Astrocyte (in vitro differentiated cells and primary cell): ENCODE data around the gene FTO. TPM values are rescaled to one million over a fixed set of nuclear protein-coding genes. Genes with fewer than 3 reads are reported as not detected.

Source experiments
- DNase-seq: peaks from one replicate; pipeline ENCODE4 v3.0.0-alpha.2; 2010; ENCODE audit warnings: low read depth
- FAIRE-seq: peaks from 2 replicates; lab custom pipeline; 2011; peaks lifted over from hg19 to GRCh38; lab: Jason Lieb, UNC
- H2AFZ ChIP-seq: 2 replicates; pipeline ENCODE4 v1.6.0; 2012; ENCODE audit warnings: low read depth, low read length, inconsistent platforms
- H3K27ac ChIP-seq: 2 replicates; pipeline ENCODE4 v1.5.1; 2011; ENCODE audit warnings: low read depth, low read length, inconsistent platforms
- H3K27me3 ChIP-seq: 2 replicates; pipeline ENCODE4 v1.6.0; 2011; ENCODE audit warnings: low read length, inconsistent platforms; ENCODE audit not compliant: insufficient read depth
- H3K36me3 ChIP-seq: 2 replicates; pipeline ENCODE4 v1.5.1; 2011; ENCODE audit warnings: low read length, inconsistent platforms; ENCODE audit not compliant: insufficient read depth
- H3K4me1 ChIP-seq: 2 replicates; pipeline ENCODE4 v1.5.1; 2011; ENCODE audit warnings: low read length, inconsistent platforms; ENCODE audit not compliant: insufficient read depth
- H3K4me2 ChIP-seq: 2 replicates; pipeline ENCODE4 v1.6.0; 2012; ENCODE audit warnings: low read length, inconsistent platforms
- H3K4me3 ChIP-seq: 2 replicates; pipeline ENCODE4 v1.5.1; 2011; ENCODE audit warnings: low read depth, mild to moderate bottlenecking, low read length, inconsistent platforms; ENCODE audit not compliant: insufficient read depth
- H3K79me2 ChIP-seq: 2 replicates; pipeline ENCODE4 v1.6.0; 2012; ENCODE audit warnings: mild to moderate bottlenecking, low read length, inconsistent platforms; ENCODE audit not compliant: insufficient read depth
- H3K9ac ChIP-seq: 2 replicates; pipeline ENCODE4 v1.6.0; 2012; ENCODE audit warnings: mild to moderate bottlenecking, low read length, inconsistent platforms
- H3K9me3 ChIP-seq: 2 replicates; pipeline ENCODE4 v1.5.1; 2012; ENCODE audit warnings: low read depth, mild to moderate bottlenecking, low read length, inconsistent platforms; ENCODE audit not compliant: insufficient read depth
- H4K20me1 ChIP-seq: 2 replicates; pipeline ENCODE4 v1.6.0; 2012; ENCODE audit warnings: low read length, inconsistent platforms; ENCODE audit not compliant: insufficient read depth
- H3K27ac Mint-ChIP-seq: one replicate; pipeline ENCODE4 v1.8.0; 2021; ENCODE audit warnings: mild to moderate bottlenecking, mixed read lengths; ENCODE audit not compliant: unreplicated experiment
- H3K27me3 Mint-ChIP-seq: one replicate; pipeline ENCODE4 v1.8.0; 2021; ENCODE audit warnings: low read depth, mixed read lengths; ENCODE audit not compliant: unreplicated experiment
- H3K36me3 Mint-ChIP-seq: one replicate; pipeline ENCODE4 v1.8.0; 2021; ENCODE audit warnings: low read depth, mixed read lengths; ENCODE audit not compliant: unreplicated experiment
- H3K4me1 Mint-ChIP-seq: one replicate; pipeline ENCODE4 v1.8.0; 2021; ENCODE audit warnings: low read depth, mixed read lengths; ENCODE audit not compliant: unreplicated experiment
- H3K4me3 Mint-ChIP-seq: one replicate; pipeline ENCODE4 v1.8.0; 2021; ENCODE audit warnings: mild to moderate bottlenecking, moderate library complexity, mixed read lengths; ENCODE audit not compliant: unreplicated experiment
- H3K9me3 Mint-ChIP-seq: one replicate; pipeline ENCODE4 v1.8.0; 2021; ENCODE audit warnings: mild to moderate bottlenecking, mixed read lengths; ENCODE audit not compliant: unreplicated experiment
- EZH2 ChIP-seq: IDR thresholded peaks from 2 replicates; pipeline ENCODE4 v1.6.1; 2012; ENCODE audit warnings: mild to moderate bottlenecking, low read length, inconsistent platforms; ENCODE audit not compliant: insufficient read depth
- total RNA-seq: library from RNA; stranded (reverse); gene quantifications from 2 replicates; pipeline ENCODE4 v1.2.1, GENCODE V29; 2021
- TF ChIP-seq, protein P1 (sequence below): IDR thresholded peaks from 2 replicates; pipeline ENCODE4 v1.5.1; 2011; ENCODE audit warnings: low read depth, mild to moderate bottlenecking, inconsistent platforms, low read length, moderate library complexity; ENCODE audit not compliant: insufficient read depth

Gene FTO
- total RNA-seq, 1 donor from 2014 or later: 73.1 TPM

DNA sequence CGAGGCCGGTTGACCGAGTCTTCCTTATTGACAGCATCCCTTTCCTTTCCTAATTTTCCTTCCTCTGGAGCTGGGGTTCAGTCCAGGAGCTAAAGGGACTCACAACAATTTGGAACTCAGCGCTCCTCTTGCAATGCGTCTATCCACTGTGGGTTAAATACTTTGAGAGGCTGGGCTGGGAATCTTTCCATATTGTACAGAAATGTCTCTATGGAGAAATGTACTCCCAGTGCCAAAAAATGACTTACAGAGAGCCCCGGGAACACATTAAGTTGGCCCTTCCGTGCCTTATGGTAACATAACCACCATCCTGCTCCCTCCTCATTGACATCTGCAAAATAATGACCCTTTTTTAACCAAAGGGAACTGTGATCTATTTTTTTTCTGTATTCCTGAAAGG lies 192.8 kb downstream of the FTO start:
- Mint-ChIP-seq H3K36me3 (peaks cover 2% of the 10 kb centered on the region), H3K27me3 (no peaks in the 10 kb centered on the region), H3K9me3 (no peaks in the 10 kb centered on the region), H3K4me1 (peaks cover 23% of the 10 kb centered on the region), H3K27ac (no peak overlapping the region), H3K4me3 (no peak overlapping the region)
- H2AFZ ChIP-seq: no peak overlapping the region
- no peak overlapping the region for H3K4me3 ChIP-seq
- FAIRE-seq (no peak), DNase-seq (no peak)
- TF ChIP-seq, protein P1, sequence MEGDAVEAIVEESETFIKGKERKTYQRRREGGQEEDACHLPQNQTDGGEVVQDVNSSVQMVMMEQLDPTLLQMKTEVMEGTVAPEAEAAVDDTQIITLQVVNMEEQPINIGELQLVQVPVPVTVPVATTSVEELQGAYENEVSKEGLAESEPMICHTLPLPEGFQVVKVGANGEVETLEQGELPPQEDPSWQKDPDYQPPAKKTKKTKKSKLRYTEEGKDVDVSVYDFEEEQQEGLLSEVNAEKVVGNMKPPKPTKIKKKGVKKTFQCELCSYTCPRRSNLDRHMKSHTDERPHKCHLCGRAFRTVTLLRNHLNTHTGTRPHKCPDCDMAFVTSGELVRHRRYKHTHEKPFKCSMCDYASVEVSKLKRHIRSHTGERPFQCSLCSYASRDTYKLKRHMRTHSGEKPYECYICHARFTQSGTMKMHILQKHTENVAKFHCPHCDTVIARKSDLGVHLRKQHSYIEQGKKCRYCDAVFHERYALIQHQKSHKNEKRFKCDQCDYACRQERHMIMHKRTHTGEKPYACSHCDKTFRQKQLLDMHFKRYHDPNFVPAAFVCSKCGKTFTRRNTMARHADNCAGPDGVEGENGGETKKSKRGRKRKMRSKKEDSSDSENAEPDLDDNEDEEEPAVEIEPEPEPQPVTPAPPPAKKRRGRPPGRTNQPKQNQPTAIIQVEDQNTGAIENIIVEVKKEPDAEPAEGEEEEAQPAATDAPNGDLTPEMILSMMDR: no peak
- TF ChIP-seq EZH2: no peak
- H3K9me3 ChIP-seq: no peaks in the 10 kb centered on the region
- no peak overlapping the region for H3K27ac ChIP-seq
- H3K79me2 ChIP-seq: no peaks in the 10 kb centered on the region
- H3K4me2 ChIP-seq: no peak overlapping the region
- no peaks in the 10 kb centered on the region for H3K27me3 ChIP-seq
- H3K4me1 ChIP-seq: peaks cover 26% of the 10 kb centered on the region
- no peak overlapping the region for H3K9ac ChIP-seq
- no peaks in the 10 kb centered on the region for H4K20me1 ChIP-seq
- H3K36me3 ChIP-seq: no peaks in the 10 kb centered on the region

DNA sequence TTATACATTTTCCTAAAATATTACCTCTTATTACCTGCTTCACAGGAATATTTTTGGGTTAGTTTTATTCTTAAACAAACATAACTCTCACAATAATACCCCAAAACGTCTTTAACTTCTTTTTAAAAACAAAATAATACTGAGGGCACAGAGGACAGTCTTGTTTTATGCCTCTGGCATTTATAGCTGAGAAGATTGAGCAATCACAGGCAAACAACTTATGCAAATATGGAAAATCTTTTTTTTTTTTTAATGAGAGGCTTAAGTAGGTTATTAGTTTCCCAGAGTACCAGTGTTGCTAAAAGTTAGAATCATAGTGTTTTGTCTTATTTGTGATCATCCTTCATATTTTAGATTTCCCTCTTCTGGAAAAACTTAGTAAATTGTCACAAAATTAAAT lies 195.0 kb downstream of the FTO start:
- no peak overlapping the region for H3K27ac Mint-ChIP-seq
- TF ChIP-seq EZH2: no peak
- TF ChIP-seq, protein P1: no peak
- Histone ChIP-seq H3K79me2 (no peaks in the 10 kb centered on the region), H2AFZ (no peak overlapping the region), H3K36me3 (no peaks in the 10 kb centered on the region), H3K27me3 (no peaks in the 10 kb centered on the region), H3K27ac (no peak overlapping the region), H3K4me1 (peaks cover 6% of the 10 kb centered on the region), H4K20me1 (no peaks in the 10 kb centered on the region), H3K4me3 (no peak overlapping the region), H3K4me2 (no peak overlapping the region), H3K9me3 (no peaks in the 10 kb centered on the region), H3K9ac (no peak overlapping the region)
- H3K4me3 Mint-ChIP-seq: no peak overlapping the region
- no peaks in the 10 kb centered on the region for H3K9me3 Mint-ChIP-seq
- H3K4me1 Mint-ChIP-seq: peaks cover 10% of the 10 kb centered on the region
- FAIRE-seq (no peak), DNase-seq (no peak)
- peaks cover 2% of the 10 kb centered on the region for H3K36me3 Mint-ChIP-seq
- no peaks in the 10 kb centered on the region for H3K27me3 Mint-ChIP-seq

DNA sequence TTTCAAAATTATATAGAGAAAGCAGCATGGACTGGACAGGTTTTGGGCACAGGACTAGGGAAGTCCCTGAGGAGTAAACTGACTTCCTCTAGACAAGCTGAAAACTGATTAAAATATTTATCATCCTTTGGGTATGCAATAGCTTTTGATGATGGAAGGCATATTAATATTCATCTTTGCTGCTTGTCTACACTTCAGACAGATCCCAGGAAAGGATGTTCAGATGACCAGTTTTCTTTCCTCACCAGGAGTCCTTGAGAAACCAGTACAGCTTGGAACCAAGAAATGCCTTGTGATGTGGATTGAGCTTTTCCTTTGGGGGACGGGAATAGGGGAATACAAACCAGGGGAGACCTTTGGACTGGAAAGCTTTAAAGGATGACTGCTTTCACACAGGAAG lies 195.5 kb downstream of the FTO start:
- FAIRE-seq: no peak
- H3K79me2 ChIP-seq: peaks cover 4% of the 10 kb centered on the region

More for the DNA sequence above, 195.5 kb downstream of the FTO start:
- Mint-ChIP-seq H3K4me3 (no peak overlapping the region), H3K27me3 (no peaks in the 10 kb centered on the region), H3K27ac (no peak overlapping the region), H3K4me1 (peaks cover 6% of the 10 kb centered on the region), H3K9me3 (no peaks in the 10 kb centered on the region), H3K36me3 (peaks cover 2% of the 10 kb centered on the region)
- no peak overlapping the region for H3K27ac ChIP-seq
- no peaks in the 10 kb centered on the region for H3K9me3 ChIP-seq
- no peak overlapping the region for H3K4me3 ChIP-seq
- H4K20me1 ChIP-seq: peaks cover 3% of the 10 kb centered on the region
- H3K4me1 ChIP-seq: peaks cover 3% of the 10 kb centered on the region
- TF ChIP-seq, protein P1: no peak
- TF ChIP-seq EZH2: no peak
- no peaks in the 10 kb centered on the region for H3K27me3 ChIP-seq
- no peak overlapping the region for H3K9ac ChIP-seq
- no peak overlapping the region for H2AFZ ChIP-seq
- no peak overlapping the region for H3K4me2 ChIP-seq
- H3K36me3 ChIP-seq: no peaks in the 10 kb centered on the region
- DNase-seq: peak; percentile 35
